CD14-positive monocyte (primary cell): ENCODE results near the gene PRDM9. TPM values are rescaled to one million over a fixed set of nuclear protein-coding genes. Genes with fewer than 3 reads are reported as not detected.
"Not testable (repeated sequence)": the region's sequence is repeated elsewhere in the genome, so short reads cannot be mapped to it uniquely, and the experiment has no call there.

Source experiments
- DNase-seq, 3 donors: peaks; one replicate each; pipeline ENCODE4 v3.0.0-alpha.2; 2011 to 2022
- H2AFZ ChIP-seq: 2 replicates; pipeline ENCODE4 v1.6.0; 2012; ENCODE audit warnings: mild to moderate bottlenecking, low read depth, low read length, inconsistent platforms; ENCODE audit not compliant: insufficient read depth, poor library complexity, severe bottlenecking
- H3K27ac ChIP-seq, 2 donors: 1 replicate in 1 of 2; 2 replicates in 1 of 2; pipeline ENCODE4 v1.5.1; 2012 to 2013; ENCODE audit warnings: low read length in 2 of 2, control low read depth in 1 of 2, inconsistent platforms in 1 of 2, low read depth in 1 of 2, mild to moderate bottlenecking in 1 of 2
- H3K27me3 ChIP-seq, 2 donors: one replicate each; pipeline versions ENCODE4 v1.6.0 to v1.6.1; 2011 to 2013; ENCODE audit warnings: low read length in 2 of 2; ENCODE audit not compliant: control insufficient read depth in 2 of 2, insufficient read depth in 2 of 2
- H3K36me3 ChIP-seq, 2 donors: replicated peaks in 1 of 2; 1 replicate in 1 of 2; 2 replicates in 1 of 2; pipeline versions ENCODE4 v1.5.1 to v1.6.1; 2012 to 2013; ENCODE audit warnings: low read length in 2 of 2, control low read depth in 1 of 2, inconsistent platforms in 1 of 2, mild to moderate bottlenecking in 1 of 2; ENCODE audit not compliant: insufficient read depth in 2 of 2, control insufficient read depth in 1 of 2
- H3K4me1 ChIP-seq, 2 donors: 1 replicate in 1 of 2; 2 replicates in 1 of 2; pipeline versions ENCODE4 v1.5.1 to v1.6.1; 2012 to 2013; ENCODE audit warnings: low read length in 2 of 2, control low read depth in 1 of 2, inconsistent platforms in 1 of 2, mild to moderate bottlenecking in 1 of 2, moderate library complexity in 1 of 2; ENCODE audit not compliant: insufficient read depth in 2 of 2, control insufficient read depth in 1 of 2
- H3K4me2 ChIP-seq: replicated peaks from 2 replicates; pipeline ENCODE3; 2012; ENCODE audit warnings: low read length, moderate library complexity, mild to moderate bottlenecking; ENCODE audit not compliant: poor library complexity, severe bottlenecking; ENCODE audit errors: extremely low read depth
- H3K4me3 ChIP-seq, 3 experiments: fragments of 200-600 bp in 1 of 3; sonication (generic) in 1 of 3; replicated peaks in 1 of 3; 1 replicate in 2 of 3; 2 replicates in 1 of 3; pipeline ENCODE4 v1.5.1; 2011 to 2013; ENCODE audit warnings: low read length in 3 of 3, mild to moderate bottlenecking in 3 of 3, control low read depth in 2 of 3, low read depth in 2 of 3, inconsistent platforms in 1 of 3, moderate library complexity in 1 of 3
- H3K79me2 ChIP-seq: 2 replicates; pipeline ENCODE4 v1.6.0; 2012; ENCODE audit warnings: mild to moderate bottlenecking, control low read depth, inconsistent platforms, low read length, moderate library complexity; ENCODE audit not compliant: insufficient read depth
- H3K9ac ChIP-seq: 2 replicates; pipeline ENCODE4 v1.6.0; 2017; ENCODE audit warnings: low read length, mild to moderate bottlenecking; ENCODE audit not compliant: insufficient read depth, poor library complexity, severe bottlenecking
- H3K9me3 ChIP-seq, 2 donors: replicated peaks in 1 of 2; 1 replicate in 1 of 2; 2 replicates in 1 of 2; pipeline versions ENCODE4 v1.5.1 to v1.6.1; 2012 to 2013; ENCODE audit warnings: low read length in 2 of 2, control low read depth in 1 of 2; ENCODE audit not compliant: control insufficient read depth in 1 of 2, insufficient read depth in 1 of 2
- H4K20me1 ChIP-seq: 2 replicates; pipeline ENCODE4 v1.6.0; 2012; ENCODE audit warnings: mild to moderate bottlenecking, low read length, control low read depth, moderate library complexity; ENCODE audit not compliant: insufficient read depth
- H3K27ac Mint-ChIP-seq, 7 donors: one replicate each; pipeline ENCODE4 v1.8.0; 2020; ENCODE audit warnings: mild to moderate bottlenecking in 7 of 7, mixed read lengths in 7 of 7, moderate library complexity in 6 of 7, inconsistent platforms in 2 of 7
- H3K27me3 Mint-ChIP-seq, 3 donors: one replicate each; pipeline ENCODE4 v1.8.0; 2021 to 2022; ENCODE audit warnings: low read depth in 3 of 3, mild to moderate bottlenecking in 3 of 3, mixed read lengths in 3 of 3, moderate library complexity in 3 of 3, inconsistent platforms in 1 of 3
- H3K36me3 Mint-ChIP-seq, 2 donors: one replicate each; pipeline ENCODE4 v1.8.0; 2020; ENCODE audit warnings: mixed read lengths in 2 of 2, inconsistent platforms in 1 of 2, mild to moderate bottlenecking in 1 of 2
- H3K4me1 Mint-ChIP-seq: one replicate; pipeline ENCODE4 v1.8.0; 2020; ENCODE audit warnings: mild to moderate bottlenecking, mixed read lengths
- H3K4me3 Mint-ChIP-seq, 2 donors: one replicate each; pipeline ENCODE4 v1.8.0; 2020; ENCODE audit warnings: mild to moderate bottlenecking in 2 of 2, mixed read lengths in 2 of 2, moderate library complexity in 1 of 2
- H3K9me3 Mint-ChIP-seq, 7 donors: one replicate each; pipeline ENCODE4 v1.8.0; 2020 to 2022; ENCODE audit warnings: mixed read lengths in 7 of 7, mild to moderate bottlenecking in 6 of 7, moderate library complexity in 6 of 7, inconsistent platforms in 2 of 7
- CTCF ChIP-seq: fragments of 200-600 bp; IDR thresholded peaks from one replicate; pipeline ENCODE4 v1.8.0; 2022; ENCODE audit warnings: antibody characterized with exemption, mild to moderate bottlenecking
- WGBS: methylation state at CpG from one replicate; pipeline ENCODE4 v1.1.5; 2013; ENCODE audit warnings: missing lambda C conversion rate; ENCODE audit not compliant: insufficient coverage; 5-methylcytosine and 5-hydroxymethylcytosine counted together
- intact Hi-C, 2 donors: fragments of 100-400 bp; cut with micrococcal nuclease; formaldehyde crosslinking; loops; one replicate each; pipeline versions ENCODE4 v1.15.0 to v1.15.1; 2023
- polyA plus RNA-seq, 3 donors: library from polyadenylated mRNA; depleted of rRNA in 1 of 3; unstranded in 2 of 3; stranded (reverse) in 1 of 3; fragments of 300-500 nt in 2 of 3; fragments of >200 nt in 1 of 3; fragmentation: Illumina TruSeq in 2 of 3; gene quantifications; 1 replicate in 2 of 3; 2 replicates in 1 of 3; pipeline ENCODE4 v1.2.3, GENCODE V29; 2012 to 2021

Gene PRDM9
- polyA plus RNA-seq, 3 donors, result not detected

- H2AFZ ChIP-seq, H3K27ac Mint-ChIP-seq, intact Hi-C loops, H3K9ac ChIP-seq, H3K36me3 ChIP-seq, H3K27ac ChIP-seq, H3K4me3 ChIP-seq, H3K4me1 Mint-ChIP-seq, H3K9me3 ChIP-seq, H4K20me1 ChIP-seq, DNase-seq, H3K4me1 ChIP-seq, H3K27me3 Mint-ChIP-seq, H3K27me3 ChIP-seq, H3K4me3 Mint-ChIP-seq, H3K79me2 ChIP-seq, H3K36me3 Mint-ChIP-seq, H3K4me2 ChIP-seq: not testable (repeated sequence)
- H3K9me3 Mint-ChIP-seq, result peaks cover 0 to 12% (median 3%) of the 10 kb centered on the region in 7 donors
- WGBS, result no CpG with 5 or more reads among the region's 15 CpGs
Observed at GRCh38 chr5:23527216-23527920, 20.0 kb downstream of the PRDM9 start.

DNA sequence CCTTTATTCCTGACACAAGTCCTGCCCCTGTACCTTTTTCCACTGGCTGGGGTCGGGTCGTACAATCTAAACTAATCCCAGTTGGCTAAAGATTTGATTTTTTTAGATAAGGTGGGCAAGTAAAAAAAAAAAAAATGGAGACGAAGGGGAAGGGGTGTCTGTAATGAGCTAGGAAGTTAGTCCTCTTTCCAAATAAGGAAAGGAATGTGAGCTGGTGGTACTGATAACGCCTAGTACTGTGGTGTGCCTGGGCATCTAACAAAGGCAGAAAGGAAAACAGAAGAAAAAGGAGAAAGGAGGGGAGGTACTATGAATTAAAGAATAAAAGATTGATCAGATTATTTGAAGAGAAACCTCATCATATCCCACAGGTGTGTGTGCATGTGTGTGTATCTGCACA, 21.3 kb downstream of the PRDM9 start:
- Histone ChIP-seq H3K4me1 (no peaks in the 10 kb centered on the region), H3K27me3 (no peaks in the 10 kb centered on the region), H3K79me2 (no peaks in the 10 kb centered on the region), H3K9ac (no peak overlapping the region), H3K9me3 (peaks cover 0 to 5% of the 10 kb centered on the region in 2 donors), H4K20me1 (no peaks in the 10 kb centered on the region), H3K4me2 (no peak overlapping the region), H2AFZ (no peak overlapping the region), H3K36me3 (no peaks in the 10 kb centered on the region), H3K4me3 (no peak overlapping the region), H3K27ac (no peak overlapping the region)
- H3K27me3 Mint-ChIP-seq, result peaks cover 0 to 2% (median 0%) of the 10 kb centered on the region in 3 donors
- no peak for TF ChIP-seq CTCF
- no peak for DNase-seq
- H3K27ac Mint-ChIP-seq, result no peak overlapping the region
- intact Hi-C loops, result no loop called here
- H3K9me3 Mint-ChIP-seq, result peaks cover 0 to 12% (median 3%) of the 10 kb centered on the region in 7 donors
- WGBS, result 80% methylated on average over 1 of the region's 4 CpGs
- no peaks in the 10 kb centered on the region for H3K4me1 Mint-ChIP-seq
- H3K4me3 Mint-ChIP-seq, result no peak overlapping the region
- no peaks in the 10 kb centered on the region for H3K36me3 Mint-ChIP-seq
